ENCODE measurements around the gene MORC2. TPM values are rescaled to one million over a fixed set of nuclear protein-coding genes. Genes with fewer than 3 reads are reported as not detected.

Gene MORC2
- total RNA-seq, 1 experiment from 2014 or later = 12.0 TPM

DNA sequence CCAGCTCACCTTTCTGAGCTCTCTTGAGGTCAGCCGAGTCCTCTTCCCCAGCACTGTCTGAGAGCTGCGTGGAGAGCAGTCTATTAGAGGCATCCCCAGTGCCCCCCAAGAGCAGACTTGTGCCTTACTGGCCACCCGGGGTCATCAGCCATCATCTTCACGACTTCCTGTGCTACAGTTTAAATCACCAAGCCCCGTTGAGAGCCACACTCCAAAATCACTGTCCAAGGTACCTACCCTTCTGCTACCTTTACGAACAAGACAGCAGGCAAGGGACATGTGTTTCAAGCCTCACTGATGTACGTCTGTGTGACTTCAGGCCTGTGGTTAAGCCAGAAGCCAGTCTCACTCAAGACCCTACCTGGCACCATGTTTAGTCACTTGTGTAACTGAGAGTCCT lies 35.1 kb downstream of the MORC2 start:
- TF ChIP-seq, protein P1, sequence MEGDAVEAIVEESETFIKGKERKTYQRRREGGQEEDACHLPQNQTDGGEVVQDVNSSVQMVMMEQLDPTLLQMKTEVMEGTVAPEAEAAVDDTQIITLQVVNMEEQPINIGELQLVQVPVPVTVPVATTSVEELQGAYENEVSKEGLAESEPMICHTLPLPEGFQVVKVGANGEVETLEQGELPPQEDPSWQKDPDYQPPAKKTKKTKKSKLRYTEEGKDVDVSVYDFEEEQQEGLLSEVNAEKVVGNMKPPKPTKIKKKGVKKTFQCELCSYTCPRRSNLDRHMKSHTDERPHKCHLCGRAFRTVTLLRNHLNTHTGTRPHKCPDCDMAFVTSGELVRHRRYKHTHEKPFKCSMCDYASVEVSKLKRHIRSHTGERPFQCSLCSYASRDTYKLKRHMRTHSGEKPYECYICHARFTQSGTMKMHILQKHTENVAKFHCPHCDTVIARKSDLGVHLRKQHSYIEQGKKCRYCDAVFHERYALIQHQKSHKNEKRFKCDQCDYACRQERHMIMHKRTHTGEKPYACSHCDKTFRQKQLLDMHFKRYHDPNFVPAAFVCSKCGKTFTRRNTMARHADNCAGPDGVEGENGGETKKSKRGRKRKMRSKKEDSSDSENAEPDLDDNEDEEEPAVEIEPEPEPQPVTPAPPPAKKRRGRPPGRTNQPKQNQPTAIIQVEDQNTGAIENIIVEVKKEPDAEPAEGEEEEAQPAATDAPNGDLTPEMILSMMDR (conservative IDR thresholded peaks at IDR 0.05; ENCODE audit: low read depth, low read length) = no peak
- TF ChIP-seq EZH2phosphoT487 (IDR thresholded peaks at IDR 0.05; ENCODE audit: borderline replicate concordance, low read length) = no peak
- TF ChIP-seq EZH2 (IDR thresholded peaks at IDR 0.05; ENCODE audit: low read length, unreplicated experiment) = no peak
- DNase-seq (no peak), ATAC-seq (no peak)
- CTCF ChIA-PET = no interaction called here
- H2AFZ ChIP-seq (ENCODE audit: low read length) = no peak overlapping the region
- no peaks in the 10 kb centered on the region for H3K79me2 ChIP-seq (ENCODE audit: low read length)
- no peaks in the 10 kb centered on the region for H3K9me2 ChIP-seq (replicated peaks; ENCODE audit: low read length)
- no peak overlapping the region for H3K9ac ChIP-seq (ENCODE audit: low read length)
- no peaks in the 10 kb centered on the region for H4K20me1 ChIP-seq (ENCODE audit: low read length)
- H3F3A ChIP-seq (ENCODE audit: low read length, unreplicated experiment) = no peaks in the 10 kb centered on the region
- H3K4me3 ChIP-seq (ENCODE audit: low read length) = no peak overlapping the region
- no peaks in the 10 kb centered on the region for H3K9me3 ChIP-seq (ENCODE audit: low read length)
- H3K27me3 ChIP-seq (ENCODE audit: low read length) = no peaks in the 10 kb centered on the region
- H3K36me3 ChIP-seq (ENCODE audit: low read depth, low read length) = peaks cover 5% of the 10 kb centered on the region
- no peak overlapping the region for H3K4me2 ChIP-seq (ENCODE audit: low read length)
- H3K4me1 ChIP-seq (ENCODE audit: insufficient read depth, low read length) = no peaks in the 10 kb centered on the region
- intact Hi-C loops (cut with micrococcal nuclease) = no loop called here
- BruUV-seq (replicated peaks) = no TSS peak
- POLR2A ChIA-PET (ENCODE audit: unreplicated experiment) = no interaction called here
- no peak overlapping the region for H3K27ac ChIP-seq (ENCODE audit: low read length)

DNA sequence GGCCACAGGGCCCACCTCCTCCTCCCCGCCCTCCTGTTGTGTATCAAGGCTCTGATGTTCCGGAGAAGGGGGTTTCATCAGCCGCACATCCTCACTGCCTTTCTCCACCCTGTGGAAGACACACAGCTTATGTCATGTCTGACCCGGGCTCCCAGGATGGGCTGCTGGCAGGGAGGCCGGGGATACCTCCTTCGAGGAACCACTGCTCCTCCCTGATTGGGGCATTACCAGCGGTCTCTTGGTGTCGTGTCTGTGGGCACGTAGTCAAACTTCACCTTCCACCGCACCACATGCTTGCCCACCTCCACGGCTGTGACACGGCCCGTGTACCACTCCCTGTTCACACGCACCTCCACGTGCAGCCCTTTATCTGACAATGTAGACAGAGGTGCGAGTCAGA lies 35.9 kb downstream of the MORC2 start:
- no peak overlapping the region for H2AFZ ChIP-seq (ENCODE audit: low read length)
- no peaks in the 10 kb centered on the region for H3K27me3 ChIP-seq (ENCODE audit: low read length)
- H3K36me3 ChIP-seq (ENCODE audit: low read depth, low read length) = peaks cover 8% of the 10 kb centered on the region
- H4K20me1 ChIP-seq (ENCODE audit: low read length) = no peaks in the 10 kb centered on the region
- intact Hi-C loops (cut with micrococcal nuclease) = no loop called here
- no peak overlapping the region for H3K9ac ChIP-seq (ENCODE audit: low read length)
- no peaks in the 10 kb centered on the region for H3F3A ChIP-seq (ENCODE audit: low read length, unreplicated experiment)
- no peak overlapping the region for H3K27ac ChIP-seq (ENCODE audit: low read length)
- no peak overlapping the region for H3K4me3 ChIP-seq (ENCODE audit: low read length)
- DNase-seq (no peak), ATAC-seq (no peak)
- POLR2A ChIA-PET (ENCODE audit: unreplicated experiment) = no interaction called here
- no peak overlapping the region for H3K4me2 ChIP-seq (ENCODE audit: low read length)
- no peaks in the 10 kb centered on the region for H3K9me3 ChIP-seq (ENCODE audit: low read length)
- BruUV-seq (replicated peaks) = no TSS peak
- H3K79me2 ChIP-seq (ENCODE audit: low read length) = no peaks in the 10 kb centered on the region
- CTCF ChIA-PET = no interaction called here
- no peaks in the 10 kb centered on the region for H3K9me2 ChIP-seq (replicated peaks; ENCODE audit: low read length)
- H3K4me1 ChIP-seq (ENCODE audit: insufficient read depth, low read length) = no peaks in the 10 kb centered on the region
- TF ChIP-seq EZH2phosphoT487 (IDR thresholded peaks at IDR 0.05; ENCODE audit: borderline replicate concordance, low read length) (no peak), EZH2 (IDR thresholded peaks at IDR 0.05; ENCODE audit: low read length, unreplicated experiment) (no peak)
- TF ChIP-seq, protein P1 (conservative IDR thresholded peaks at IDR 0.05; ENCODE audit: low read depth, low read length) = no peak

DNA sequence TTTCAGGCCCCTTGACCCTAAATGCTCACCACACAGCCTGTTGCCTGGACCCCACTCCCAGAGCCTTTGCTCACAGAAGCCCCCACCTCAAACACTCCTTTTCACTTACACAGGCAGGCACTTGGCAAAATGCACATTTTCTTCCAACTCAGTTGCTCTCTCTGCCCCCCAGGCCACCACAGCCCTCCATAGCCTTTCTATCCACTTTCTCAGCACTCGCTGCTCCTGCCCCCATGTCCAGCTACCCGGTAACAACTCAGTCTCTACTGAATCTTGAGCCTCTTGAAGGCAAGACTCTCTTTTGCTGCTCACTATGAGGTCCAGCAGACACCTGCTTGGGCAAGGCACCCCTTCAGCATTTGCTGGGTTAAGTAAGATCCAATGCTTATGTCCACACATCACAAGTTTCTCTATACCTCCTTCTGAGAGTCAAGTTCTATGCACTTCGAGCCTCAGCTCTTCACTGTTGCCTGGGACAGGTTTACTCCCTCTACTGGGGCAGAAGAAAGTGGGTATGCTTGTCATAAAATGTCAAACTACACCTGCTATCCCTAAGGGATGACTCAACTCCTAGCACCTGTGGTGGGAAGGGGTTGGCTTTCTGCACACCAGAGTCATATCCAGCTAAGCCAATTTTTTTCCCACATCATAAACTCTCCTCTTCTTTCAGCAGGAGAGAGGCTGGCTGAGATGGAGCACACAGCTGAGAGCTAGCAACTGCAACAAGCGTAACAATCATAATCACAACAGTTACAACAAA lies 36.9 kb downstream of the MORC2 start:
- Histone ChIP-seq H3K79me2 (ENCODE audit: low read length) (no peaks in the 10 kb centered on the region), H3K27ac (ENCODE audit: low read length) (no peak overlapping the region), H3K9me3 (ENCODE audit: low read length) (no peaks in the 10 kb centered on the region), H4K20me1 (ENCODE audit: low read length) (no peaks in the 10 kb centered on the region), H3K9ac (ENCODE audit: low read length) (no peak overlapping the region), H3K27me3 (ENCODE audit: low read length) (no peaks in the 10 kb centered on the region), H3K4me2 (ENCODE audit: low read length) (no peak overlapping the region), H2AFZ (ENCODE audit: low read length) (no peak overlapping the region), H3F3A (ENCODE audit: low read length, unreplicated experiment) (no peaks in the 10 kb centered on the region), H3K4me1 (ENCODE audit: insufficient read depth, low read length) (no peaks in the 10 kb centered on the region), H3K36me3 (ENCODE audit: low read depth, low read length) (peaks cover 8% of the 10 kb centered on the region), H3K9me2 (replicated peaks; ENCODE audit: low read length) (no peaks in the 10 kb centered on the region), H3K4me3 (ENCODE audit: low read length) (no peak overlapping the region)
- TF ChIP-seq EZH2phosphoT487 (IDR thresholded peaks at IDR 0.05; ENCODE audit: borderline replicate concordance, low read length) = no peak
- TF ChIP-seq EZH2 (IDR thresholded peaks at IDR 0.05; ENCODE audit: low read length, unreplicated experiment) = no peak
- TF ChIP-seq, protein P1 (conservative IDR thresholded peaks at IDR 0.05; ENCODE audit: low read depth, low read length) = no peak
- intact Hi-C loops (cut with micrococcal nuclease) = no loop called here
- no peak for DNase-seq
- no peak for ATAC-seq
- CTCF ChIA-PET = no interaction called here
- no TSS peak for BruUV-seq (replicated peaks)
- POLR2A ChIA-PET (ENCODE audit: unreplicated experiment) = no interaction called here
